HG03575 (cell line): ENCODE measurements around the gene TUT1.

Experiments used
- ATAC-seq: cut with Tn5 transposase; IDR thresholded peaks from one replicate; pipeline ENCODE4 v1.9.1; 2021; ENCODE audit not compliant: unreplicated experiment, insufficient number of reproducible peaks, low FRiP score; ENCODE audit errors: extremely low read depth

Gene TUT1

DNA sequence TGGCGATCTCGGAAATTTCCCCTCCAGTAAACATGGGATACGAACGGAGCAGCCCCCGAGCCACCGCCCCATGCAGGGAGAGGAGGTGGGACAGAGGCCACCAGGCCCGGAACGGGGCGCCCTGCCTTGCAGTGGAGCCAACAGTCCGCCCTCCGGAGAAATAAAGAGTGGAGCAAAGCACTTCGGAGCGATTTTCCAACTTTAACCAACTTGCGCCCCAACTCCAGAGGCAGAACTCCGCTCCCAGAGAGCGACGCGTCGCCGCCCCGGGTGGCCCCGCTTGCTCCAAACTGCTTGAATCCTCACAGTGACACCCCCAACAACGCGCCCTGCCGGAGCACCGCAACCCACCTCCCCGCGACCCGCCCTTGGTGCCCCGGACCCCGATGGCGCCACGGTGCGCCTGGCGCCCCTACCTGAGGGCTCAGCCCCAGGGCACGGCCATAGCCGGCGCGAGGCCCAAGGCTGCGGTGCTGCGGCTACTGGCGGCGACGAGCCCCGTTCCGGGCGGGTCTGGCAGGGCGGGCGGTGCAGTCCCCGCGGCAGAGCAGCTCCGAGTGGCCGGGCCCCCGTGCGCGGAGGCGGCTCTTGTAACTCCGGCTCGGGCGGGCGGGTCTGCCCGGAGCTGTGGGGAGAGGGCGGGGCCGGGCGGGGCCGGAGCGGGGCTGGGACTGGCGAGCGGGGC is 44.9 kb downstream of the TUT1 start, which contains the start of gene AHNAK:
Gene AHNAK (minus strand): TSS at position 563 of the 685 bp plus-strand sequence. CDS start 10,708 bp downstream, outside the sequence.
- ATAC-seq: no peak

DNA sequence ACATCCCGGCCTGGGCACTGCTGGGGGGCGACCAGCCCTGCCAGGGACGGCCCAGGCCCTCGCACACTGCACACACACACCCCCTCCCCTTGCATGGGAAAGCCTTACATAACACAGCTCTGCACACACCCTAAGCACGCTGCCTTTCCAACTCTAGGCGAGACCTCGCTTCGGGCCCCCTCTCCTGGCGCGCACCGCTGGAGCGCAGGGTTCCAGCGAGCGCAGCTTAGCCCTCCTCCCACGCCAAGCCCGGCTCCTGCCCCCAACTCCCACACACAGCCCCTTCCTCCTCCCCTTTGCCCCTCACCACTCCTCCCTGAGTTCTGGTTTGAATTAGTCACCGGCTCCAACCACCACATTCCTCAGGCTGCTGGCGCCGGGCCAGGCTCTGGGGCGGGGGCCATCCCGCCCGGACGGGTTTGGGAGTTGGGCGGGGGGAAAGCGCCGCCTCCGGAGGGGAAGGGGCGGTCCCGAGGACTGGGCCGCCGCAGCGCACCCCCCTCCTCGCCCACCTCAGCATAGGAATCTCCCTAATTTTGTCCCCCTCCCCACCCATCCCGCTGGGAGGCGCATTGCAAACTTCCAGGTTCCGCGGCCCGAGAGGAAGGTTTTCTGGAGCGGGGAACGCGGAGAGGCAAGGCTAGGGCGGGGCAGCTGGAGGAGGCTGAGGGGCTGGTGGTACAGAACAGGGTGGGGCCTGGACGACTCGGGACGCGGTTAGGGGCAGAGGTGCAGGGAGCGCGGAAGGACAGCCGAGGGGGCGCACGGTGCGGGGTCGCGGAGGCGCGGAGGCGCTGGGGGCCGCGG is 45.7 kb downstream of the TUT1 start:
- ATAC-seq: no peak

DNA sequence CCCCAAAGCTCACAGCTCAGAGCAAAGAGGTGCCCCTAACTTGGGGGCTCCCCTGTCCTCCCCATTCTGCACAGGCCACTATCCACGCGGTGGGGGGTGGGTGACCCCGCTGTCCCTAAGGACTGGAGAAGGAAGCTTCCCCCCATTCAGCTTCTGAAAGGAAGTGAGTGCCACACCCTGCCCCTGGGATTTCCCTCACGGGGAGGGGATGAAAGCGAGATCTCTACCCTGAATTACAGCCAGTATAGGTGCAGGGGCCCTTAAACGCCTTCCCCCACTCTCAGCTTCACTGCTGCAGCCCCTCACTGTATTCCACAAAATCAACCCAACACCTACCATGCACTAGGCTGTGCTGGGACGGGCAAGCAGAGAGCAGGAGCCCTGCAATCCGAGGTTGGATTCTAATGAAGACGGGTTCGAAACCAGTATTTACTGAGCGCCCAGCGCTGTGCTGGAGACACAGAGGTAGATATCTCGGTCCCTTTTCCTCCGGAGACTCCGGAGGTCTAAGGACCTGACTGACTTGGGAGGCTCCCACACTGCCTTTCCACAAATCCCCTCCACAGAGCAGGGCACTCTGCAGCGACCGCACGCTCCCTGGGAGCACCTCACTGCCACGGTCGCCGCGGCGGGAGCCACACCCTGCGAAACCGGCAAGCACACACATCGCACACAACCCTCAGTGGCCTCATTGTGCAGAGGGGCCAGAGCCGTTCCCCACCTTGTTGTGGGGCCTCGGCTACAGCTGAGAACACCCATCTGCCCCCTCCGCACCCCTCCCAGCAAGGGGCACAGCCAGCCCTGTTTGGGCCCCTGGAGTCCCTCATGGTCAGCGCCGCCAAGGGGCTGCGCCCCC is 46.5 kb downstream of the TUT1 start:
- no peak for ATAC-seq

DNA sequence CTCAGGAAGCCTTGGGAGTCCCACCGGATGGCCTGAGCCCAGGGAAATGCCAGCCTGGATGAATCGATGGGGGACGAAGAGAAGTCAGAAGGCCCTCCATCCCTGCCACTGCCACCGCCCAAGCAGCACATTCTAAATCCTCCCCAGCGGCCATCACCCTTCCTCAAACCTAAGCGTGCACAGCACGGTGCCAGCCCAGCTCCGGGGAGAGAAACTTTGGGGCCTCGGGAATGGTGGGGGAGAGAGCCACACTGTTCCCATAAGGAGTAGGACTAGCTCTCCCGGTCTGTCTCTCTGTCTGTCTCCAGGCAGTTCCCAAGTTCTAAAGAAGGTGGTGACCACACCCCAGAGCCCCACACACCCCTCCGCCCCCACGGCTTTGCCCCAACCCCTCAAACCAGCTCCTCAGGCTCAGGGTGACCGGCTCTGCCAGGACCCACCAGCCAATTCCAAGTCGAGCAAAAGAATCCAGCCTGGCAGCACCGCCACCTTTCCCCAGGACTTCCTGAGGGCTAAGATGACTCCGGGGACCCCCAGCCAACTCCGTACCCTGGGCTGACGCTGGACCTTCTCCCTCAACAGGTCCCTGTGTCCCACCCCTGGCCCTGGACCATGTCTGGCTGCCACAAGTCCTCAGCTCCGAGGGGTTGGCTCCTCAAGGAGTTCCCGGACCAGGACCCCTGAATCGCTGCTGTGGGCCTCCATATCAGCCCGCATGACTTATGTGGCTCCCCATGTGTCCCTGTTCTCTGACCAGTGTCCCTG is 47.5 kb downstream of the TUT1 start:
- ATAC-seq: no peak

DNA sequence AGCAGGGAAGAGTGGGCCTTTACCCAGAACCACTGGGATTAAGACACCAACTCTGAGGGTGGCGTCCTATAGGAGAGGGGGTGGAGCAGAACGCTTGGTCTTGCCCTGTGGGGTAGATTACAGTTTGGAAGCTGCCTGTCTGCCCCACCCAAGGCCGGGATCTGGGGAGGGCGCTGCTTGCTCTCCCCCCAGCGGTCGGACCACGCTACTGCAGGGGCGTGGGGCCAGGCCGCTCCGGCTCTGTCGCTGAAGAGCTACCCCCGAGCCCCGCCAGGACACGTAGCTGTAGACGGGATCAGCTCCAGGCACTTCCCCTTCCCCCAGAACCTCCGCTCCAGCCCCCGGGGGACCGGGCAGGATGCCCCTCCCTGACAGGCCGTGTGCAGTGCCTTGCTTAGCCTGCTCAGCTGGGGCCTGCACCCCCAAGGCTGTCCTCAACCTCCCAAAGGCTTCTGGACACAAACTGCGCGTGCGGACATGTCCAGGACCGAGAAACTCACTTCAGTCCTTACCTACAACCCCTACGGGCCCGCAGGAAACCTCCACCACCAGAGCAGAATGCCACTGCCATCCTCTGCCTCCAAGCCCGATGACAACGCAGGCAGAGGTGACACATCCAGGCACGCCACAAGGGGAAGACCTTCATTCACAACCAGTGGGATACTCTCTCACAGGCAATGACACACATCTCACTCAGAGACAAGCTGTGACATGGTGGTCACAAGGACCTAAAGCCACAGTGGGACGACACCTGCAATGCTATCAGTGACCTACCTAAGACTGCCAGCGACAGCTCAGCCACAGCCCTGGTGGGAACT is 48.4 kb downstream of the TUT1 start:
- no peak for ATAC-seq

DNA sequence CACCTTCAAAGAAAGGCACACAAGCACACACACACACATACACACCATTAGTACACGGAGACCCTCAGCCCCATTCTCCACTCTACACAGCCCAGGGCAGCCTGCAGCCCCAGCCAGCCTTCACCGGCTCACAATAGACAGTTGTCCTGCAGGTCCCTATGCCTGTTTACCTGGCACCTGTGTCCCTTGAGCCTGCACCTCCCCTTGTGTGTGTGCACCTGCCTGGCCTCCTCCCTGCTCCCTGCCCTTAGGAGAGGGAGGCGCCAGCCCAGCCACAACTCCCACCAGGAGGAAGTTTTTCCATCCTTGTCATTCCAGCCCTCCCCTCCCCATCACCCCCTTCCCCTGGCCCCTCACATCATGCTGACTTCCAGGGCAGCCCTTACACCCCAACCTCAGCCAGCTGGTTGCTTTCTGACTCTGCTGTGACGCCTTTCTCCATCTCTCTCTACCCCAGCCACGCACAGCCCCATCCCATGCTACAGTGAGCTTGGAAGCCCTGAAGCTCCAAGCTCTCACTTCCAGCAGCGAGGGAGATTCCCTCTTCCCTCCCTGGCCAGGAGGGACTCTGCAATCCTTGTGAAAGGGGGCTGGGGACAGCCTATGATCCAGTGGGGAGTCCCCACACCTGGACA is 49.1 kb downstream of the TUT1 start:
- no peak for ATAC-seq

DNA sequence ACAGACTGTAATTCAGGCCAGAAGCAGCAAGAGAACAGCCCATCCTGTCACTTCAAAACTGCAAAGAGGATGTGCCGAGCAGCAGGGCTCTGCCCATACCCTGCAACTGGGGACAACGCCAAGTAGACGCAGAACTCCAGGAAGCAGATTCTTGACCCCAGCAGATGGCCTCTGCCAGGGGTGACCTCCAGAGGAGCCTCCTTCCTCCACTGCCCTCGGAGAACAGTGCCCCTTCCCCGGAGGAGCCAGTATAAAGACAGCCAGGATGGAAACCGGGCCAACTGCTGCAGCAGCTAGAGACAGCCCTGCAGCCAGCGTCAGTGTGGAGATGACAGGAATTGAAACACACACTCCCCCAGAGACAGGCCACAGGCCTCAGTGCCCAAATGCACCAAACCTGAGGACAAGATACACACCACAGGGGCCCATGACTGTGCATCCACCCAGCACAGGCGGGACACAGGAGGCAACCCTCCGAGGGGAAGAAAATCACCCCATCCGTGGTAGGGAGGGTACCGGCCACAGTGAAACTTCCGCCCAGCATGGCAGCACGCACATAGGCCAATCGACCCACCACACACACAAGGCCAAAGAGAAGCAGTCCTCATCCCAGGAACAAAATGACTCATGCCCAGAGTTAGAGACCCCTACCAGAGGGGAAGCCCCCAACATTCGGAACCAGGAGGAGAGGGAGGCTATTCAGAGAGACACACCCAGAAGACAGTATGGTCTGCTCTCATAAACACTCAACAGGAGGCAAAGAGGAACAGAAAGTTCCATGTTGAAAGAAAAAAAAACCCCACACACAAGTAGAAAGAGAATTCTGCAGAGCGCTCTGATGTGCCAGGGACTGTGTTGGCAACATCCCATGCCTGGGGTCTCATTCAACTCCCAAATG is 50.3 kb downstream of the TUT1 start:
- ATAC-seq: no peak

DNA sequence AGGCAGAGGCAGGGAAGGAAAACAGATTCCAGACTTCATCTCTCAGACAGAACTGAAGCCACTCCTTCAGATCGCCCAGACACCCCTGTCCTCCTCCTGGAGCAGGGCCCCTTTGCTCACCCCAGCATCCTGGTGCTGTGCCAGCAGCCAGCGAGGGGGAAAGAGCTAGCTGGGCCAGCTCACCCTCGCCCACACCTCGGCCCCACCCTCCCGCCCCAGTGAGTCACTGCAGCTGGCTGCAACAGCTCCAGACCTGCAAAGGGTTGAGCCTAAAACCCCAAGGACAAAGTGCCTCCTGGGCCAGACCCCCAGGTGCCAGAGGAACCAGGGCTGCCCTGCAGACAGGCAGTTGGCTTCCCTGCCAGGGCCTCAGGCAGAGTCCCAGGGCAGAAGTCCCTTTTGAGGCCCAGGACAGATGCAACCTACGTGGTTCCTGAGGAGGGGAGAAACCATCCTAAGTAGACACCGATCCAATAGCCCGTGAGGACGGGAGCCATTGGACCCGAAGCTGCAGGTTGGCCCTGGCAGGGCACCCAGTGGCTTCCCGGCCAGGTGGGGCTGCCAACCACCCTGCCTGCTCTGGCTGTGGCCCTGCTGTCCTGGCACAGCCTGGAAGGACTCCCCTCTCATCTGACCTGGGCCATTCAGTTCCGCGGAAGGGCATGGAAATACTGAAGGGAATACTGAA is 51.9 kb downstream of the TUT1 start:
- ATAC-seq: no peak

DNA sequence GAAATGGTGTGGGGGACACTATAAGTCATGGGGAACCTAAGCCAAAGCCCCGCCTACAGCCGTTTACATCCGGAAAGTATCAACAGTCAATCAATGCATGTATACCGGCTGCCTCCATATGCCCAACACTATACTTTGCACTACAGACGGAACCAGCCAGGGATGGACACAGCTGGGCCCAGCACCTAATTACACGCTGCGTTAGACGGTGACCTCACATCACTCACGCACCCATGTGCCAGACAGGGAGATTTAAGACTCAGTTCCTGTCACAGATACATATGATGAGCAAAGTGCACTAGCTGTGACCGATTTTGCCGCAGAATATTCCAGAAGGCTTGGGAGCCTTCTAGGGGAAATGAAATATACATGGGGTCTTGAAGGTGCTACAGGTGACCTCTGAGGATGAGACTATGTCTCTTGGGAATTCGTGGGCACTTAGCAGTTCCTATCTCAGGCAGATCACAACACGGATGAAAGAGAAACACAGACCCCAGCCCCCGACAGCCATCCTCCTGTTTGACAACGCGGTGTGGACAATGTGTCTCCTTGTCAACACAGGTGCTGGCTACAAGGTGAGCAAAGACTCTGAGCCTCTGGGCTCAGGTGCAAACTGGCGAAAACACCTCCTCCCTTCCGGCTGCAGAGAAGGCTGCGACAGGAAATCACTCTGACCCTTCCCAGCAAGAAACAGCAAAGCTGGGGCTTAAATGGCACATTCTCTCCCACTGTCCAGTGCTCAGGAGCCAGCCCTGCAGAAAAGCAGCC is 52.7 kb downstream of the TUT1 start:
- no peak for ATAC-seq

DNA sequence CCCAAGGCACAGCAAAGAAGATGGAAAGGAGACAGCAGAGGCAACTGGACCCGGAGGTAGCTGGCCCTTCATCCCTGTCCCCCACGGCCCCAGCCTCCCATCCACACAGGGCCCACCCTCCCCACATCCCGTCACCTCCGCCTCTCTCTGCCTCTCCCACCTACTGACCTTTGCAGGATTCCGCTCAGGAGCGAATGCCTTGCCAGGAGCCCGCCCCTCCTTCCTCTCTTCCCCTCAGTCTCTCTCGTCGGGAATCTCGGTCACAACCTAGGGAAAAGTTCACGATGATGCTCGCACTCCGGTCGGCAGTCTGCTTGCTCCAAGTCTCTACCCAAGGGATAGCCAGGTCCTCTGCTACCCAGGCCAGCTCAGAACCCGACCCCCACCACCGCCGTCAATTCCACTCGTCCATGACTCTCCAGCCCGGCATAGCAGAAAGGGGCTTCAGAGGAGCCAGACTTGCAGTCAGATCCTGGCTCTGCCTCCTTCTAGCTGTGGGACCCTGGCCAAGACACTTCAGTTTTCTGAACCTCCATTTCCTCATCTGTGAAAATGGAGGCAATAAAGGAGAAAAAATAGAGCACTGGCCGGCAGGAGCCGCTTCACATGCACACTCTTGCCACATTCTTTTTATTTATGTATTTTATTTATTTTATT is 54.9 kb downstream of the TUT1 start:
- ATAC-seq: no peak

DNA sequence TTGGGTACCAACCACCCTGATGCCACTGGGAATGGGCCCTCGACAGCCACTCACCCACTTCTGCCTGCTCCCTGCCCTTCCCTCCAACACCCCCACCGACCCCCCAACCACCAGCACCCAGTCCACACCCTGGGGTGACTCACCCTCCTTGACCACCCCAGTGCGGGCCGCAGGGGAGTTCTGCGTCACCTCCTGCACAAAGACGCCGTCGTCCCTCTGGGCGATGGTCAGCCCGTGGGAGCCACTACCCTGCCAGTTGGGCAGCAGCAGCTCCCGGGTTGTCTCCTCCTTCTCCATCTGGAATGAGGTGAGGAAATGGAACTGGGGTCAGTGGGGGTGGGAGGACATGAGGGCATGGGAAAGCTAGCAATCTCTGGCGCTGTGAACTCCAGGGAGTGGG is 55.5 kb downstream of the TUT1 start:
- ATAC-seq: no peak

DNA sequence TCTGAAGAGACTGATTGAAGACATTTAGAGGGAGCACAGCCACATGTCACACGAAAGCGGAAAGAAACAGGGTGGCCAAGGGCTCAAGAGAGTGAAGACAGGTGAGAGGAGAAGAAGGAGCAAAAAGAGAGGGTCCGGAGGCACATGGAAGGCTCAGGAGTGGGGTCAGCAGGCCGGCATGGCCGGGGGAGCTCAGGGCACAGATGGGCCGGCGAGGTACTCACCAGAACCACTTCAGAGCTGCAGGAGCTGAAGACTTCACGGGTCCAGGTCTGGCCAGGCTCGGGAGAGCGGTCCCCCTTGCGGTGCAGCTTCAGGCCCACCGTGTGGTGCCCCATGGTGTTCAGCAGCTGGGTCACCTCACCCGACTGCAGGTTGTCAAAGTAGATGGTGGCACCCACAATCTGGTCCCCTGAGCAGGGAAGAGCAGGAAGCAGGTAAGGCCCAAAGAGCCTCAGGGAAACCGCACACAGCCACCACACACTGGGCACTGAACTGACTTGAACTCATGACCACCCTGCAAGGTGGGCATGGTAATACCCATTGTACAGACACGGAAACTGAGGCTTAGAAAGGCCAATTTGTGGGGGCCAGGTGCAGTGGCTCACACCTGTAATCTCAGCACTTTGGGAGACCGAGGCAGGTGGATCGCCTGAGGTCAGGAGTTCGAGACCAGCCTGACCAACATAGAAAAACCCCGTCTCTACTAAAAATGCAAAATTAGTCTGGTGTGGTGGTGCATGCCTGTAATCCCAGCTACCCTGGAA is 56.4 kb downstream of the TUT1 start:
- no peak for ATAC-seq

DNA sequence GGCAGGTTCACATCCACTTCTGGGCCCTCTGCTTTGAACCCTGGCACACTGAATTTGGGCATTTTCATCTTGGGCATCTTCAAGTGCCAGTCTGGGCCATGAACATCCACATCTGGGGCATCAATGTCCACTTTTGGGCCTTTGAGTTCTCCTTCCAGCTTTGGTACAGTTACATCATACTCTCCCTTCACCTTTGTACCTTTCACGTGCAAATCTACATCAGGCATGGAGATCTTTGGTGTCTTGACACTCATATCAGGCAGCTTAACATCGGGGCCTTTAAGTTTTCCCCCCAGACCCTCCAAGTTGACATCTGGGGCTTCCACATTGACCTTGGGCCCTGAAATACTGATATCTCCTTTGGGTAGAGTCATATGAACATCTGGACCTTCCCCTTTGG is 59.2 kb downstream of the TUT1 start:
- ATAC-seq: no peak
